H54 (cell line): ENCODE data around the gene SPRED1.

Source experiments
- DNase-seq: peaks from one replicate; pipeline ENCODE4 v3.0.0; 2011; ENCODE audit warnings: low spot score, mixed read lengths; ENCODE audit not compliant: insufficient read length
- FAIRE-seq: peaks from 3 replicates; lab custom pipeline; 2011; peaks lifted over from hg19 to GRCh38; lab: Jason Lieb, UNC
- POLR2A ChIP-seq: IDR thresholded peaks from 2 replicates; pipeline ENCODE4 v1.6.1; 2011; ENCODE audit warnings: low read depth, mild to moderate bottlenecking, low read length

SPRED1 gene

GRCh38 chr15:38281031-38281430 lies 28.4 kb downstream of the SPRED1 start:
- DNase-seq = no peak
- no peak for FAIRE-seq
- TF ChIP-seq POLR2A = no peak

DNA sequence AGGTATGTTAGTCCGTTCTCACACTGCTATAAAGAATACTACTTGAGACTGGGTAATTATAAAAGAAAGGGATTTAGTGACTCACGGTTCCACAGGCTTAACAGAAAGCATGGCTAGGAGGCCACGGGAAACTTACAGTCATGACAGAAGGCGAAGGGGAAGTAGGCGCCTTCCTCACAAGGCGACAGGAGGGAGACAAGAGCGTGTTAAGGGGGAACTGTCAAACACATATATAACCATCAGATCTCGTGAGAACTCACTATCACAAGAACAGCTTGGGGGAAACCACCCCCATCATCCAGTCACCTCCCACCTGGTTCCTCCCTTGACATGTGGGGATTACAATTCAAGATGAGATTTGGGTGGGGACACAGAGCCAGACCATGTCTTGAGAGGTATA lies 30.4 kb downstream of the SPRED1 start:
- no peak for TF ChIP-seq POLR2A
- DNase-seq = no peak
- FAIRE-seq = no peak

- TF ChIP-seq POLR2A = no peak
- DNase-seq = no peak
- peak; percentile 23 for FAIRE-seq
Observed at GRCh38 chr15:38285456-38285855, 32.8 kb downstream of the SPRED1 start.

DNA sequence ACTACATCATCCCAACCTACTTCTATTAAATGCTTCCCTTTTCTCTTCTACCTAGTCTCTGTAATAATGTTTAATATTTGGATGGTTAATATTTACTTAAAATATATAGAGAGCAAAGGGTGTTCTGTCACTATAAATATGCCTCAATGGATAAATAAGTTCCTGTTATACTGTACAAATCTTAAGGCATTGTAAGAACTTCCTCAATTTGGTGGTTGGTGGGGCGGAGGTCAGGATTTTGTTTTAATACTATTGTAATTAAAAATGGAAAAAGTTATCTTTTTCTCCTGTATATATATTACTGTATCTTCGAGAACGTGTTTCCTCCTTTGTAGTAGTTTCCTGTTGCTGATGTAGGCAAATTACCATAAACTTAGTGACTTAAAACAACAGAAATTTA lies 41.5 kb downstream of the SPRED1 start:
- no peak for TF ChIP-seq POLR2A
- DNase-seq (no peak), FAIRE-seq (no peak)

GRCh38 chr15:38297623-38298388 lies 45.2 kb downstream of the SPRED1 start:
- TF ChIP-seq POLR2A = no peak
- DNase-seq = no peak
- FAIRE-seq = no peak

GRCh38 chr15:38299216-38299615 lies 46.6 kb downstream of the SPRED1 start:
- no peak for TF ChIP-seq POLR2A
- peak; percentile 85 for FAIRE-seq
- no peak for DNase-seq

GRCh38 chr15:38300395-38300794 lies 47.8 kb downstream of the SPRED1 start:
- no peak for TF ChIP-seq POLR2A
- peak; percentile 67 for FAIRE-seq
- DNase-seq = no peak

DNA sequence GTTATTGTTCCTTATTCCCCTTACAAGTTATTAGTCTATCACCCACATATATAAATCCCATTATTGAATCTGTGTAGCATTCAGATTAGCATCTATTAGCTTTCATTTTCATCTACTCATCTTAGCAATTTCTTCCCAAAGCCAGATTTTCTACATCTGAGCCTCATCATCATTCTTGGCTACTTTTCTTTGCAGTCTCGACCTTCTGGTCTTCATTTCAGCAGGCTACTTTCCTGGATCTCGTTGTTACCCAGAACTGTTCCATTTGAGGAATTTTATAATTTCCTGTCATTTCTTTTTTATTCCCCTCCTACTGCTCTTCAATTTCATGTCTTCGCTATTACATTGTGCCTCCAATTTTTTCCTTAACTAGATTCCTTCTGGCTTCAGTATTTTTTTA lies 51.8 kb downstream of the SPRED1 start:
- FAIRE-seq (no peak), DNase-seq (no peak)
- TF ChIP-seq POLR2A = no peak

DNA sequence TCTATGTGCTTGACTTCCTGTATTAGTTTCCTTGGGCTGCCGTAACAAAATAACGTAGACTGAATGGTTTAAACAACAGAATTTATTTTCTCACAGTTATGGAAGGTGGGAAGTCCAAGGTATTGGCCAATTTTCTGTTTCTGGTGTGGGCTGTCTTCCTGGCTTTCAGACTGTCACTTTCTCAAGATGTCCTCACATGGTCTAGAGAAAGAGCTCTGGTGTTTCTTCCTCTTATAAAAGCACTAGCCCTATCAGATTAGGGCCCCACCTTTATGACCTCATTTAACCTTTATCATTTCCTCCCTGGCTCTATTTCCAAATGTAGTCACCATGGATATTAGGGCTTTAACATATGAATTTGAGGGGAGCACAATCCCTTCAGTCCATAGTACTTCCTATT lies 54.6 kb downstream of the SPRED1 start:
- no peak for DNase-seq
- TF ChIP-seq POLR2A = no peak
- FAIRE-seq = no peak

GRCh38 chr15:38307861-38308641 lies 55.4 kb downstream of the SPRED1 start:
- no peak for TF ChIP-seq POLR2A
- no peak for FAIRE-seq

GRCh38 chr15:38308797-38309196 lies 56.2 kb downstream of the SPRED1 start:
- DNase-seq (no peak), FAIRE-seq (no peak)
- no peak for TF ChIP-seq POLR2A

More at GRCh38 chr15:38307861-38308641, 55.4 kb downstream of the SPRED1 start:
- DNase-seq = no peak

GRCh38 chr15:38312190-38312589 lies 59.6 kb downstream of the SPRED1 start:
- TF ChIP-seq POLR2A = no peak
- FAIRE-seq (peak; percentile 20), DNase-seq (no peak)

DNA sequence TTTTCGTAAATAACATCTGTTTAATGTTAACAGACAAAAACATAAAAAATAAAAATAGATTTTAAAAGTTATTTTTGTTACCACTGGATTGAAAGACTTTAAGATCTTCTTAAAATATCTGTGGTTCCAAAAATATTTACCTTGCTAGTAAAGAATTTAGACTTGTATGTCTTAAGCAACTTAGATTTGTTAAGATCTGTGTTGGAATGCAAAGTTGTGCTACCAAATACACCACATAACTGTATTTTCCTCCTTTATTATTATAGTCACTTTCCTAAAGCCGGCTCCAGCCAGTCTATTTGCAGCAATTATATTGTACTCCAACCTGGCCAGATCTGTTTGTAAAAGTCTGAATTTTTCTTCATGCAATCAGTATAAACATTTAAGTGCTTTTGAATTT lies 63.7 kb downstream of the SPRED1 start:
- no peak for TF ChIP-seq POLR2A
- DNase-seq = no peak
- no peak for FAIRE-seq

DNA sequence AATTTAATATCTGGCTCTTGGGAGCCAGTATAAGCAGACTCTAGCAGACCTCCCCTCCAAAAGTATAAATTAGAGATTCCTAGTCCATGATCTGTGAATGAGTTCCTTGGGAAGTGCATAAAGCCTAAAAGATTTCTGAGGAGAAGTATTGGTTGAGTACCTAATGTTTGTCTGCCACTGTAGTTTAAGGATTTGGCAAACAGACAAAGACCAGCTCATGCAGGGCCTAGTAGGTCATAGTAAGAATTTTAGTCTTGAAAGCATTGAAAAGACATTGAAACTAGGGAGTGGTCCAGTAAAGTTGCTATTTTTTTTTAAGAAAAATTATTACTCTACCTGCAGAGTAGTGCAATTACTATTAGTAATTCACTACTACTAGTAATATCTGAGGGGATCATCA lies 67.5 kb downstream of the SPRED1 start:
- DNase-seq (no peak), FAIRE-seq (no peak)
- TF ChIP-seq POLR2A = no peak
